GM21723 (cell line): ENCODE data around the gene ABAT.
"Not testable (repeated sequence)": the region's sequence is repeated elsewhere in the genome, so short reads cannot be mapped to it uniquely, and the experiment has no call there.

Experiments used
- ATAC-seq: cut with Tn5 transposase; IDR thresholded peaks from one replicate; pipeline ENCODE4 v1.9.1; 2021; ENCODE audit warnings: mild to moderate bottlenecking, moderate library complexity; ENCODE audit not compliant: unreplicated experiment

The ABAT gene

GRCh38 chr16:8648877-8649276 lies 25.5 kb upstream of the ABAT start:
- no peak for ATAC-seq

GRCh38 chr16:8649829-8650554 lies 24.4 kb upstream of the ABAT start:
- no peak for ATAC-seq

DNA sequence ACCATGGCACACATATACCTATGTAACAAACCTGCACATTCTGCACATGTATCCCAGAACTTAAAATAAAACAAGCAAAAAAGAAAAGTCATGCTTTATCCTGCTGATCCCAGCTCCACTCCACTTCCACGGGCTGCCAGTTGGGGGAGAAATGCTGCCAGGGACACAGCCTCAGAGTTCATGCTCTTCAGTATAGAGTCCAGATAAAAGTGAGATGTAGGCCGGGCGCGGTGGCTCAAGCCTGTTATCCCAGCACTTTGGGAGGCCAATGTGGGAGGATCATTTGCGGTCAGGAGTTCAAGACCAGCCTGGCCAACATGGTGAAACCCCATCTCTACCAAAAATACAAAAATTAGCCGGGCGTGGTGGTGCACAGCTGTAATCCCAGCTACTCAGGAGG lies 22.5 kb upstream of the ABAT start:
- ATAC-seq, result not testable (repeated sequence)

DNA sequence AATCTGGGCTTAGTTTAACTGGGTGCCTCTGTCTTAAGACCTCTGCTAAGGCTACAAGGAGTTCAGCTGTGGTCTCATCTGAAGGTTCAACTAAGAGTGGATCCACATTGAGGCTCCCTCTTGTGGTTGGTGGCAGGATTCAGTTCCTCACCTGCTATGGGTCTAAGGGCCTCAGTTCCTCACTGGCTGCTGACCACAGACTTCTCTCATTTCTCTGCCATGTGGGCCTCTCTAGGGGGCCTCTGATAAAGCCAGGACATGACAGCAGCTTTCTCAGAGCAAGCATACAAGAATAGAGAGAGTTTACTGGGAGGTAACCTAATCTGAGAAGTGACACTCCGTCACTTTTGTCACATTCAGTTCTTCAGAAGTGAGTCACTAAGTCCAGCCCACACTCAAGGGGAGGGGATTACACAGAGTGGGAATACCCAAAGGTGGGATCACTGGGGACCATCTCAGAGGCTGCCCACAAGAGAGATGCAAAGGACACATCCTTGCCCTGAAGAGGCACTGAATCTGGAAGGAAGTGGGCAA lies 19.2 kb upstream of the ABAT start:
- peak; percentile 78 for ATAC-seq

DNA sequence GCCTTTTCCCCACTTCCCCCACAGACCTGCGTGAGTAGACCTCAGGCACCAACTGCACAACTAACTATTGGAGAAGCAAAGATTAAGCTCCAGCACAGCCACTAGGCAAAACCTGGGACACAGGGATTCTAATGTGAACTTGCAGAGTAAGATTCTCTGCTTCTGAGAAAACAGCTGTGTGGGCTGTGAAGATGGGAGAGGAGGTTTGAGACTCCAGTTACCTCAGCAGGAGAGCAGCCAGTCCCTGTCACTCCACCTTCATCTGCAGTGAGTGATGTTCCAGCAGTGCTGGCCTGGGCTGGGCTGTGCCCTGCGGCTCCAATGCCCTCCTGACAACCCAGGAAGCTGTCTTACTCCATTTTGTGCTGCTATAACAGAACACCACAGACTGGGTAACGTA lies 18.0 kb upstream of the ABAT start:
- ATAC-seq, result no peak

DNA sequence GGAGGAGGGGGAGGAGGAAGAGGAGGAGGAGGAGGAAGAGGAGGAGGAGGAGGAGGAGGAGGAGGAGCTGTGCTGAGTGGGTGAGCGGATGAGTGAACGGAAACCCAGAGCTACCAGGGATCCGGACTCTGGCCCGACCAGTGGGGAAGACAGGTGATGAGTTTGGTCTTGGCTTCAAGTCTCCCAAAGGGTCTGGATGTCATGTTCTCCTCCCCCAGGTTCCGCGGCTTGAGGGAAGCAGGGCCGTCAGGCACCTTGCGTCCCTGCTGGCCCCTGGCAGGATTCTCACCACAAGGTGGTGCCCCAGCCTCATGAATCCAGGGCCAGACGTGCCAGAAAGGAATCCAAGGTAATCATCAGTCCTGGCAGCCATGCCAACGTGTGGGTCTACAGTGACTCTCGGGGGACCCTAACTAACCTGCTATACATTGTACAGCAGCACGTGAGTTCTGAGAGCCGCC lies 13.5 kb upstream of the ABAT start:
- ATAC-seq, result no peak

DNA sequence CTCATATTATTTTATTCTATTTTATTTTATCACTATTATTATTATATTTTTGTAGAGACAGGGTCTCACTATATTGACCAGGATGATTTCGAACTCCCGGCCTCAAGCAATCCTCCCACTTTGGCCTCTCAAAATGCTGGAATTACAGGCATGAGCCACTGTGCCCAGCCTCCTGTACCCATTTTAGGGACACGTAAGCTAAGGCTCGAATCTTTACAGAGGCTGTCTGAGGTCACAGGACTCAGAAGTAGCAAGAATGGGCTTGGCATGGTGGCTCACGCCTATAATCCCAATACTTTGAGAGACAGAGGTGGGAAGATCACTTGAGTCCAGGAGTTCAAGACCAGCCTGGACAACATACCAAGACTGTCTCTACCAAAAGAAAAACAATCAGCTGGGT lies 12.7 kb upstream of the ABAT start:
- no peak for ATAC-seq

GRCh38 chr16:8663192-8664089 lies 11.0 kb upstream of the ABAT start:
- ATAC-seq, result no peak

GRCh38 chr16:8665529-8665928 lies 8.9 kb upstream of the ABAT start:
- ATAC-seq, result no peak

GRCh38 chr16:8667492-8667891 lies 6.9 kb upstream of the ABAT start:
- ATAC-seq, result no peak

DNA sequence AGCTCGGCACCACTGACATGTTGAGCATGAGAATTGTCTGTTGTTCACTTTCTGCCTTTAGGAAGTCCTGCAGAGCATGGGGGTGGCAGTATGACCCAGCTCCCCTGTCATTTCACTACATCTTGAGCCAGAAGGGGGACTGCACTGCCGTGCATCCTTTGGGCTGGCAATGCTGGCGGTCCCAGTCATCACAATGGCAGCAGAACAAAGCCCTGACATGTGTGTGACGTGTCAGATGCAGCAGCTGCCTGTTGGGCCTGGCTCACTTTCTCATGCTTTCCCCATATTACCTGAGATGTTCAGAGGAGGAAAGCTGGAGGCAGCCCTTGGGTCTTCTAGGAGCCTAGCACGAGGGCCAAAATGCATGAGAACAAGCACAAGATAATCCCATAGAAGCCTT lies 6.3 kb upstream of the ABAT start:
- no peak for ATAC-seq

- no peak for ATAC-seq
These were observed 4.9 kb upstream of the ABAT start for GRCh38 chr16:8669481-8669880.

GRCh38 chr16:8670014-8670560 lies 4.3 kb upstream of the ABAT start:
- no peak for ATAC-seq

GRCh38 chr16:8673611-8674412 lies 605 bp upstream of the ABAT start:
- ATAC-seq, result peak; percentile 53

GRCh38 chr16:8675183-8676159 lies 1.1 kb downstream of the ABAT start:
- ATAC-seq, result no peak

DNA sequence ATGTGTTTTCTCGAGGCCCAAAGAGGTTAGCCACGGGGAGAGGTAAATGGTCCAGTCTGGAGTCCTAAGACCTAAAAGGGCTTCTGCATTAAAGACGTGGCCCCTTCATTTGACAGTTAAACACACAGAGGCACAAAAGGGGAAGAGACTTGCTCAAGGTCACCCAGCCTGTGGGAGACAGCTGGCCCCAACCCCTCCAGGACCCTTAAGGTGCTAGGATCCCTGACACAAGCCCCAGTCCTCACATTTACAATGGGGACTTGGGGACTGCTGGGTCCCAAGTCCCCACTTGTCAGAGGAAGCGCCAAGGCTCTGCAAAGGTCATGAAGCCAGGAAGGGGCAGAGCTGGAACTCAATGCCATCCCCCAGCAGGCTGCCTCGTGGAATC lies 1.7 kb downstream of the ABAT start:
- no peak for ATAC-seq

- no peak for ATAC-seq
These were observed 2.4 kb downstream of the ABAT start for GRCh38 chr16:8676737-8677375.

GRCh38 chr16:8677481-8677880 lies 3.1 kb downstream of the ABAT start:
- no peak for ATAC-seq
